HG02678 (cell line): ENCODE data around the gene D2HGDH.
"Not testable (repeated sequence)": the region's sequence is repeated elsewhere in the genome, so short reads cannot be mapped to it uniquely, and the experiment has no call there.

ENCODE experiments used
- ATAC-seq: cut with Tn5 transposase; IDR thresholded peaks from one replicate; pipeline ENCODE4 v1.9.1; 2021; ENCODE audit warnings: mild to moderate bottlenecking, moderate library complexity; ENCODE audit not compliant: unreplicated experiment

Gene D2HGDH

GRCh38 chr2:241768251-241768711, 33.9 kb downstream of the D2HGDH start:
- no peak for ATAC-seq

- no peak for ATAC-seq
Observed at GRCh38 chr2:241768850-241769249, 34.4 kb downstream of the D2HGDH start.

- no peak for ATAC-seq
Observed at GRCh38 chr2:241769819-241770184, 35.4 kb downstream of the D2HGDH start.

- no peak for ATAC-seq
Observed at GRCh38 chr2:241770185-241770935, 35.9 kb downstream of the D2HGDH start.

GRCh38 chr2:241770936-241771285, 36.5 kb downstream of the D2HGDH start:
- no peak for ATAC-seq

- ATAC-seq, result no peak
Observed at GRCh38 chr2:241771286-241772062, 37.0 kb downstream of the D2HGDH start.

GRCh38 chr2:241772063-241772499, 37.7 kb downstream of the D2HGDH start:
- no peak for ATAC-seq

- no peak for ATAC-seq
Observed at GRCh38 chr2:241773511-241774418, 39.3 kb downstream of the D2HGDH start.

GRCh38 chr2:241774419-241775222, 40.2 kb downstream of the D2HGDH start:
- ATAC-seq, result no peak

- ATAC-seq, result no peak
Observed at GRCh38 chr2:241775223-241776177, 41.1 kb downstream of the D2HGDH start.

GRCh38 chr2:241776336-241777169, 42.1 kb downstream of the D2HGDH start, which contains the start of gene GAL3ST2:
Gene GAL3ST2 (plus strand): TSS chr2:241776822. CDS start chr2:241776956, 134 bp downstream.
- no peak for ATAC-seq

GRCh38 chr2:241777170-241777685, 42.8 kb downstream of the D2HGDH start:
- no peak for ATAC-seq

- no peak for ATAC-seq
Observed at GRCh38 chr2:241777686-241778627, 43.5 kb downstream of the D2HGDH start.

- ATAC-seq, result no peak
Observed at GRCh38 chr2:241780939-241781569, 46.6 kb downstream of the D2HGDH start.

GRCh38 chr2:241782053-241782452, 47.6 kb downstream of the D2HGDH start:
- ATAC-seq, result not testable (repeated sequence)

- no peak for ATAC-seq
Observed at GRCh38 chr2:241788135-241788534, 53.7 kb downstream of the D2HGDH start.
